Left lung (tissue), 10 donors: ENCODE measurements around the gene C1orf35. TPM values are rescaled to one million over a fixed set of nuclear protein-coding genes. Genes with fewer than 3 reads are reported as not detected.

ENCODE experiments used
- ATAC-seq: fragments of 200-7000 bp; cut with Tn5 transposase; one replicate; pipeline ENCODE4 v1.9.1; 2020; ENCODE audit warnings: moderate library complexity
- DNase-seq, 4 donors: peaks; one replicate each; pipeline ENCODE4 v3.0.0-alpha.2; 2013 to 2020
- H3K27ac ChIP-seq, 2 donors: fragments of 200-600 bp; sonication (generic) in 1 of 2; one replicate each; pipeline versions ENCODE4 v1.5.0 to v1.8.0; 2020 to 2021
- H3K27me3 ChIP-seq, 2 donors: fragments of 200-600 bp; sonication (generic) in 1 of 2; one replicate each; pipeline versions ENCODE4 v1.5.0 to v1.8.0; 2020 to 2021
- H3K36me3 ChIP-seq, 2 donors: fragments of 200-600 bp; sonication (generic) in 1 of 2; one replicate each; pipeline versions ENCODE4 v1.5.0 to v1.8.0; 2020 to 2021
- H3K4me1 ChIP-seq, 2 donors: fragments of 200-600 bp; one replicate each; pipeline ENCODE4 v1.8.0; 2021
- H3K4me3 ChIP-seq, 2 donors: fragments of 200-600 bp; sonication (generic) in 1 of 2; one replicate each; pipeline versions ENCODE4 v1.5.0 to v1.8.0; 2020 to 2021; ENCODE audit warnings: mild to moderate bottlenecking in 1 of 2
- H3K9me3 ChIP-seq, 2 donors: fragments of 200-600 bp; sonication (generic) in 1 of 2; one replicate each; pipeline versions ENCODE4 v1.5.0 to v1.8.0; 2020 to 2021
- intact Hi-C, 2 donors: fragments of 100-400 bp; cut with DNase I; formaldehyde crosslinking; loops; one replicate each; pipeline versions ENCODE4 v1.11.2 to v1.14.2; 2022
- polyA plus RNA-seq, 6 donors: library from polyadenylated mRNA; unstranded; fragments of 120-200 nt; gene quantifications; one replicate each; pipeline ENCODE4 v1.2.1, GENCODE V29; 2013; ENCODE audit not compliant: insufficient read length in 6 of 6
- total RNA-seq, 2 donors: library from RNA; stranded (reverse); fragmentation: NEBNext Ultra II Directional; extraction: Animal tissue kit (Norgen Biotek cat#: 25700); gene quantifications; one replicate each; pipeline ENCODE4 v1.2.1, GENCODE V29; 2021
- TF ChIP-seq, protein P1 (sequence below), 2 donors: fragments of 200-600 bp; sonication (generic) in 1 of 2; IDR thresholded peaks; one replicate each; pipeline versions ENCODE4 v1.5.0 to v1.8.0; 2021; ENCODE audit warnings: antibody characterized with exemption in 2 of 2
- donor health status: DM: no; HTN: yes; CAD: no.
- donor health status: DM: no; HTN: no; CAD: no.

The C1orf35 gene
- total and polyA plus RNA-seq, 8 donors: 12.6 to 21.1 (median 17.0) TPM

DNA sequence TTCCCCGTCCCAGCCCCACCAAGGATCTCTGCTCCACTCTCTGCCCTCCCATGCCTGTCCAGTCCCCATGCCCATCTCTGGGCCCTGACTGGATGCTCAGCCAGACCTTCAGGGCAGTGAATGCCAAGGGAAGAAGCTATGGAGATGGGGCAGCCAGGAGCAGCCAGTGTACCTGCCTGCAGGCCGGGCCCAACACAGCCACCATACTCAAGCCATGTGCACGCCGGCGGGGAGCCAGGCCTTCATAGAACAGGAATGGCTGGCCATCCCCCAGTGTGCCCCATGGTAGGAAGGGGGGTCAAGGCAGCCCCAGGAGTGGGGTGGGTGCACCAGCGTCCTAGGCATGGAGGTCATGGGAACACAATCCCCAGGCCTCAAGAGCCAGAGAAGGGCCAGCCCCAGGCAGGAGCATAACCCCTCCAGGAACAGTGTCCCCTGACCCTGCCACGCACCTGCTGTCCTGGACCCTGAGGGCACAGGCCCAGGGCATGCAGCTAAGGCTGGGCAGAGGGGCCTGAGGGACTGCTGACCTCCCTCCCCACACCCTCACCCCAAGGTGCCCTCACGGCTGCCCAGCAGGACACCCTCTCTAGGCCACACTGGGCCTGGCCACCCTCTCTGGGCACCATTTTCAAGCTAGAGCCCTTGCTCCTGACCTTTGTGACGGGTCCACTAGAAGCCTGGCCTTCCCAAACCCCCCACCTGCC lies 40.9 kb downstream of the C1orf35 start:
- H3K36me3 ChIP-seq: no peaks in the 10 kb centered on the region
- ATAC-seq: no peak
- intact Hi-C loops: no loop called here
- H3K27ac ChIP-seq: no peak overlapping the region
- H3K4me3 ChIP-seq: no peak overlapping the region
- TF ChIP-seq, protein P1, sequence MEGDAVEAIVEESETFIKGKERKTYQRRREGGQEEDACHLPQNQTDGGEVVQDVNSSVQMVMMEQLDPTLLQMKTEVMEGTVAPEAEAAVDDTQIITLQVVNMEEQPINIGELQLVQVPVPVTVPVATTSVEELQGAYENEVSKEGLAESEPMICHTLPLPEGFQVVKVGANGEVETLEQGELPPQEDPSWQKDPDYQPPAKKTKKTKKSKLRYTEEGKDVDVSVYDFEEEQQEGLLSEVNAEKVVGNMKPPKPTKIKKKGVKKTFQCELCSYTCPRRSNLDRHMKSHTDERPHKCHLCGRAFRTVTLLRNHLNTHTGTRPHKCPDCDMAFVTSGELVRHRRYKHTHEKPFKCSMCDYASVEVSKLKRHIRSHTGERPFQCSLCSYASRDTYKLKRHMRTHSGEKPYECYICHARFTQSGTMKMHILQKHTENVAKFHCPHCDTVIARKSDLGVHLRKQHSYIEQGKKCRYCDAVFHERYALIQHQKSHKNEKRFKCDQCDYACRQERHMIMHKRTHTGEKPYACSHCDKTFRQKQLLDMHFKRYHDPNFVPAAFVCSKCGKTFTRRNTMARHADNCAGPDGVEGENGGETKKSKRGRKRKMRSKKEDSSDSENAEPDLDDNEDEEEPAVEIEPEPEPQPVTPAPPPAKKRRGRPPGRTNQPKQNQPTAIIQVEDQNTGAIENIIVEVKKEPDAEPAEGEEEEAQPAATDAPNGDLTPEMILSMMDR (IDR thresholded peaks at IDR 0.05): no peak
- peaks cover 11 to 20% of the 10 kb centered on the region in 2 donors for H3K4me1 ChIP-seq
- H3K9me3 ChIP-seq: no peaks in the 10 kb centered on the region
- H3K27me3 ChIP-seq: peaks cover 29 to 100% of the 10 kb centered on the region in 2 donors
- DNase-seq: peak in 2 of 4 donors; percentile 26 to 68

DNA sequence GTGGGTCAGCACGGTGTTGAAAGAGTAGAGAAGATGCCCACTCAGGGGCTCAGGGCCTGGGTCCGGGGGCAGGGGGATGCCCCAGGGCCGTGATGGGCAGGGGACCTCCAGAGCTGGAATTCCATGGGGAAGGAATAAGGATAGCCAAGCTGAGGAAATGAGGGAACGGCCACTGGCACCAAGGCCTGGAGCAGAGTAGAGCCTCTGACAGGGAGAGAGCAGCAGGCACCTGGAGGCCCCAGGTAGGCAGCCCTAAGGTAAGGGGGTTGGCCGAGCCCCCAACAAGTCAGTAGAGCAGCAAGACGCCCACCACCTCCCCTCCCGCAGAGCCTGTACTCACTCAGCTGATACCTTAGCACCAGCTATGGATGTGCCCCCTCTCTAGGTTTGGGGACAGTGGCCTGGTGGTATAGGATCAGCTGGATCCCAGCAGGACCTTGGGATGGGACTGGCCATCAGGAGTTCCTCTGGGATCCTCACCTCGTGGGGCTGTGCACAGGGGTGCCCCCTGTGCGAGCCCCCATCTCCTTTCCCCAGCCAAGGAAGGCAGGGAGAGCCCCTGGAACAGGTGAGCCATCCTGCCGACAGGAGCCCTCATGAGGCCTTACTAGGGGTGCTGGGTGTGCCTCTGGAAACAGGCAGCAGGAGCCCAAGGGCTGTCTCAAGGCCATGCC lies 41.6 kb downstream of the C1orf35 start:
- Histone ChIP-seq H3K4me3 (no peak overlapping the region), H3K27ac (no peak overlapping the region), H3K4me1 (peaks cover 11 to 20% of the 10 kb centered on the region in 2 donors), H3K27me3 (peaks cover 26 to 99% of the 10 kb centered on the region in 2 donors), H3K9me3 (no peaks in the 10 kb centered on the region), H3K36me3 (no peaks in the 10 kb centered on the region)
- ATAC-seq: no peak
- intact Hi-C loops: no loop called here
- DNase-seq: peak in 1 of 4 donors; percentile 14
- TF ChIP-seq, protein P1 (IDR thresholded peaks at IDR 0.05): no peak

DNA sequence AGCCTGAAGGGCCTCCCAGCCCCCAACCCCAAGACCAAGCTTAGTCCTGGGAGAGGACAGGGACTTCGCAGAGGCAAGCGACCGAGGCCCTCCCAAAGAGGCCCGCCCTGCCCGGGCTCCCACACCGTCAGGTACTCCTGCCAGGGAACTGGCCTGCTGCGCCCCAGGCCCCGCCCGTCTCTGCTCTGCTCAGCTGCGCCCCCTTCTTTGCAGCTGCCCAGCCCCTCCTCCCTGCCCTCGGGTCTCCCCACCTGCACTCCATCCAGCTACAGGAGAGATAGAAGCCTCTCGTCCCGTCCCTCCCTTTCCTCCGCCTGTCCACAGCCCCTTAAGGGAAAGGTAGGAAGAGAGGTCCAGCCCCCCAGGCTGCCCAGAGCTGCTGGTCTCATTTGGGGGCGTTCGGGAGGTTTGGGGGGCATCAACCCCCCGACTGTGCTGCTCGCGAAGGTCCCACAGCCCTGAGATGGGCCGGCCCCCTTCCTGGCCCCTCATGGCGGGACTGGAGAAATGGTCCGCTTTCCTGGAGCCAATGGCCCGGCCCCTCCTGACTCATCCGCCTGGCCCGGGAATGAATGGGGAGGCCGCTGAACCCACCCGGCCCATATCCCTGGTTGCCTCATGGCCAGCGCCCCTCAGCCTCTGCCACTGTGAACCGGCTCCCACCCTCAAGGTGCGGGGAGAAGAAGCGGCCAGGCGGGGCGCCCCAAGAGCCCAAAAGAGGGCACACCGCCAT lies 42.5 kb downstream of the C1orf35 start:
- peaks cover 11 to 20% of the 10 kb centered on the region in 2 donors for H3K4me1 ChIP-seq
- H3K4me3 ChIP-seq: peak overlapping the region; percentile 21 to 42
- H3K9me3 ChIP-seq: no peaks in the 10 kb centered on the region
- peak in 2 of 4 donors; percentile 34 to 82 for DNase-seq
- peak; percentile 47 for ATAC-seq
- peak overlapping the region in 1 of 2 donors; percentile 49 for H3K27ac ChIP-seq
- H3K36me3 ChIP-seq: no peaks in the 10 kb centered on the region
- TF ChIP-seq, protein P1 (IDR thresholded peaks at IDR 0.05): no peak
- intact Hi-C loops: no loop called here
- peaks cover 26 to 99% of the 10 kb centered on the region in 2 donors for H3K27me3 ChIP-seq

DNA sequence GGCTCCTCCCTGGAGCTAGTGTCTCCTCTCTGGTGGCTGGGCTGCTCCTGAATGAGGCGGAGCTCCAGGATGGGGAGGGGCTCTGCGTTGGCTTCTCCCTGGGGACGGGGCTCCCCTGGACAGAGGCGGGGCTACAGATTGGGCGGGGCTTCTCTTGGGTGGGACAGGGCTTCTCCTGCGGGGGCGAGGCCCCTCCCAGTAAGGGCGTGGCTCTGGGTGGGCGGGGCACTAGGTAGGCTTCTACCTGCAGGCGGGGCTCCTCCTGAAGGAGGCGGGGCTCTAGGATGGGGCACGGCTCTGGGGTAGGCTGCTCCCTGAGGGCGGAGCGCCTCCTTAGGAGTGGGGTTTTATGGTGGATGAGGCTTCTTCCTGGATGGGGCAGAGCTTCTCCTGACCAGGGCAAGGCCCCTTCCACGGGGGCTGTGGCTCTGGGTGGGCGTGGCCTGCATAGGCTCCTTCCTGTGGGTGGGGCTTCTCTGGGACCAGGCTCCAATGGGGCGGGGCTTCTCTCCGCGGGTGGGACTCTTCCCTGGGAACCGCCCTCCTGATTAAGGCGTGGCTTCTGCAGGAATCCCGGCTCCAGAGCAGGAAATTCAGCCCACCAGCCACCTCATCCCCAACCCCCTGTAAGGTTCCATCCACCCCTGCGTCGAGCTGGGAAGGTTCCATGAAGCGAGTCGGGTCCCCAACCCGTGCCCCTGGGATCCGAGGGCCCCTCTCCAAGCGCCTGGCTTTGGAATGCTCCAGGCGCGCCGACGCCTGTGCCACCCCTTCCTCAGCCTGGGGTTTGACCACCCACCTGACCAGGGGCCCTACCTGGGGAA lies 43.3 kb downstream of the C1orf35 start:
- peak; percentile 91 for ATAC-seq
- Histone ChIP-seq H3K4me3 (peak overlapping the region; percentile 21 to 42), H3K9me3 (no peaks in the 10 kb centered on the region), H3K27ac (peak overlapping the region in 1 of 2 donors; percentile 49), H3K27me3 (peaks cover 26 to 94% of the 10 kb centered on the region in 2 donors), H3K4me1 (peaks cover 11 to 20% of the 10 kb centered on the region in 2 donors), H3K36me3 (no peaks in the 10 kb centered on the region)
- TF ChIP-seq, protein P1 (IDR thresholded peaks at IDR 0.05): no peak
- peak in 3 of 4 donors; percentile 70 to 98 (median 96) for DNase-seq
- intact Hi-C loops: no loop called here
